B cell (primary cell): ENCODE results near the gene CAV1. TPM values are rescaled to one million over a fixed set of nuclear protein-coding genes. Genes with fewer than 3 reads are reported as not detected.

Experiments
- ATAC-seq: fragments of 200-7000 bp; cut with Tn5 transposase; one replicate; pipeline ENCODE4 v1.10.0; 2021; ENCODE audit warnings: low read depth, mild to moderate bottlenecking, moderate number of reproducible peaks, moderate library complexity
- CTCF ChIA-PET: fragments of 350-600 bp; sonication (Branson Sonifier 250); formaldehyde crosslinking; loops from one replicate; lab custom pipeline; 2021; ENCODE audit warnings: antibody characterized with exemption, inconsistent platforms; lab: Charles Lee
- POLR2A ChIA-PET: fragments of 350-600 bp; sonication (Branson Sonifier 250); formaldehyde crosslinking; loops from one replicate; lab custom pipeline; 2021; ENCODE audit warnings: antibody characterized with exemption; lab: Charles Lee
- DNase-seq: peaks from one replicate; pipeline ENCODE4 v3.0.0; 2013
- H2AFZ ChIP-seq: 2 replicates; pipeline ENCODE4 v1.6.1; 2012; ENCODE audit warnings: mild to moderate bottlenecking, low read depth, low read length; ENCODE audit not compliant: insufficient read depth, poor library complexity, severe bottlenecking
- H3K27ac ChIP-seq, 2 donors: 1 replicate in 1 of 2; 2 replicates in 1 of 2; pipeline ENCODE4 v1.5.1; 2012 to 2013; ENCODE audit warnings: low read length in 2 of 2, mild to moderate bottlenecking in 2 of 2, moderate library complexity in 1 of 2
- H3K27me3 ChIP-seq, 4 experiments: fragments of 200-600 bp in 1 of 4; sonication (generic) in 1 of 4; replicated peaks in 1 of 4; 1 replicate in 2 of 4; 2 replicates in 2 of 4; pipeline versions ENCODE4 v1.6.1 to v1.7.0; 2013 to 2016; ENCODE audit warnings: low read length in 3 of 4, mild to moderate bottlenecking in 2 of 4, mixed read lengths in 1 of 4, moderate library complexity in 1 of 4; ENCODE audit not compliant: insufficient read depth in 4 of 4, control insufficient read depth in 3 of 4; ENCODE audit errors: control extremely low read depth in 1 of 4
- H3K36me3 ChIP-seq, 2 experiments: replicated peaks in 1 of 2; 1 replicate in 1 of 2; 2 replicates in 1 of 2; pipeline versions ENCODE4 v1.6.1 to v1.7.1; 2013; ENCODE audit warnings: low read length in 1 of 2; ENCODE audit not compliant: insufficient read depth in 2 of 2, control insufficient read depth in 1 of 2; ENCODE audit errors: control extremely low read depth in 1 of 2, extremely low read depth in 1 of 2
- H3K4me1 ChIP-seq, 2 donors: fragments of 200-600 bp in 1 of 2; sonication (generic) in 1 of 2; 1 replicate in 1 of 2; 2 replicates in 1 of 2; pipeline versions ENCODE4 v1.5.1 to v1.6.1; 2013 to 2017; ENCODE audit warnings: low read length in 2 of 2; ENCODE audit not compliant: control insufficient read depth in 2 of 2, insufficient read depth in 2 of 2
- H3K4me2 ChIP-seq: replicated peaks from 2 replicates; pipeline ENCODE3; 2012; ENCODE audit warnings: mild to moderate bottlenecking, low read depth, low read length; ENCODE audit not compliant: poor library complexity, severe bottlenecking
- H3K4me3 ChIP-seq, 5 experiments: fragments of 200-600 bp in 1 of 5; sonication (generic) in 1 of 5; 1 replicate in 3 of 5; 2 replicates in 2 of 5; pipeline versions ENCODE4 v1.5.1 to v1.7.0; 2011 to 2016; ENCODE audit warnings: low read length in 4 of 5, mild to moderate bottlenecking in 4 of 5, low read depth in 2 of 5, control low read depth in 1 of 5, moderate library complexity in 1 of 5; ENCODE audit not compliant: insufficient read depth in 1 of 5; ENCODE audit errors: control extremely low read depth in 1 of 5, extremely low read depth in 1 of 5
- H3K79me2 ChIP-seq: fragments of 200-600 bp; sonication (generic); one replicate; pipeline ENCODE4 v1.6.0; 2016; ENCODE audit warnings: low read length; ENCODE audit not compliant: control insufficient read depth, insufficient read depth
- H3K9ac ChIP-seq: fragments of 200-600 bp; sonication (generic); 2 replicates; pipeline ENCODE4 v1.6.1; 2017; ENCODE audit warnings: mild to moderate bottlenecking, low read length, moderate library complexity
- H3K9me3 ChIP-seq, 3 donors: one replicate each; pipeline versions ENCODE4 v1.6.1 to v1.7.1; 2013; ENCODE audit warnings: low read length in 2 of 3; ENCODE audit not compliant: control insufficient read depth in 2 of 3, insufficient read depth in 1 of 3; ENCODE audit errors: control extremely low read depth in 1 of 3
- H4K20me1 ChIP-seq: 2 replicates; pipeline ENCODE4 v1.6.0; 2012; ENCODE audit warnings: mild to moderate bottlenecking, low read length; ENCODE audit not compliant: insufficient read depth, control insufficient read depth, poor library complexity, severe bottlenecking
- H3K27ac Mint-ChIP-seq: one replicate; pipeline ENCODE4 v1.8.0; 2021; ENCODE audit warnings: mixed read lengths
- H3K27me3 Mint-ChIP-seq: one replicate; pipeline ENCODE4 v1.8.0; 2021; ENCODE audit warnings: mixed read lengths
- H3K4me1 Mint-ChIP-seq: one replicate; pipeline ENCODE4 v1.8.0; 2021; ENCODE audit warnings: mixed read lengths
- H3K4me3 Mint-ChIP-seq: one replicate; pipeline ENCODE4 v1.8.0; 2021; ENCODE audit warnings: mixed read lengths
- H3K9me3 Mint-ChIP-seq: one replicate; pipeline ENCODE4 v1.8.0; 2022; ENCODE audit warnings: mixed read lengths; ENCODE audit not compliant: insufficient read depth
- EZH2 ChIP-seq: IDR thresholded peaks from 2 replicates; pipeline ENCODE4 v1.6.1; 2012; ENCODE audit warnings: borderline replicate concordance, low read depth, mild to moderate bottlenecking, moderate library complexity, low read length; ENCODE audit not compliant: insufficient read depth, poor library complexity, severe bottlenecking
- WGBS: methylation state at CpG from one replicate; pipeline ENCODE4 v1.1.5; 2013; ENCODE audit warnings: missing lambda C conversion rate; ENCODE audit not compliant: insufficient coverage; 5-methylcytosine and 5-hydroxymethylcytosine counted together
- intact Hi-C: fragments of 100-400 bp; cut with micrococcal nuclease; formaldehyde crosslinking; loops from one replicate; pipeline ENCODE4 v1.10.0; 2022
- polyA plus RNA-seq: library from polyadenylated mRNA; depleted of rRNA; stranded (reverse); fragments of >200 nt; gene quantifications from 2 replicates; pipeline ENCODE4 v1.2.3, GENCODE V29; 2012
- total RNA-seq, 2 donors: library from RNA; stranded (reverse); fragments of 120-200 nt in 1 of 2; gene quantifications; 1 replicate in 1 of 2; 2 replicates in 1 of 2; pipeline versions ENCODE4 v1.2.3 to v1.2.4, GENCODE V29; 2013 to 2022
- TF ChIP-seq, protein P1 (sequence below): fragments of 200-600 bp; IDR thresholded peaks from one replicate; pipeline ENCODE4 v1.8.0; 2022; ENCODE audit warnings: antibody characterized with exemption, mild to moderate bottlenecking

CAV1 gene
- total and polyA plus RNA-seq, 2 donors (not counting 1 experiment from before 2014, with no cell fraction given) = 0.95 to 1.9 TPM

DNA sequence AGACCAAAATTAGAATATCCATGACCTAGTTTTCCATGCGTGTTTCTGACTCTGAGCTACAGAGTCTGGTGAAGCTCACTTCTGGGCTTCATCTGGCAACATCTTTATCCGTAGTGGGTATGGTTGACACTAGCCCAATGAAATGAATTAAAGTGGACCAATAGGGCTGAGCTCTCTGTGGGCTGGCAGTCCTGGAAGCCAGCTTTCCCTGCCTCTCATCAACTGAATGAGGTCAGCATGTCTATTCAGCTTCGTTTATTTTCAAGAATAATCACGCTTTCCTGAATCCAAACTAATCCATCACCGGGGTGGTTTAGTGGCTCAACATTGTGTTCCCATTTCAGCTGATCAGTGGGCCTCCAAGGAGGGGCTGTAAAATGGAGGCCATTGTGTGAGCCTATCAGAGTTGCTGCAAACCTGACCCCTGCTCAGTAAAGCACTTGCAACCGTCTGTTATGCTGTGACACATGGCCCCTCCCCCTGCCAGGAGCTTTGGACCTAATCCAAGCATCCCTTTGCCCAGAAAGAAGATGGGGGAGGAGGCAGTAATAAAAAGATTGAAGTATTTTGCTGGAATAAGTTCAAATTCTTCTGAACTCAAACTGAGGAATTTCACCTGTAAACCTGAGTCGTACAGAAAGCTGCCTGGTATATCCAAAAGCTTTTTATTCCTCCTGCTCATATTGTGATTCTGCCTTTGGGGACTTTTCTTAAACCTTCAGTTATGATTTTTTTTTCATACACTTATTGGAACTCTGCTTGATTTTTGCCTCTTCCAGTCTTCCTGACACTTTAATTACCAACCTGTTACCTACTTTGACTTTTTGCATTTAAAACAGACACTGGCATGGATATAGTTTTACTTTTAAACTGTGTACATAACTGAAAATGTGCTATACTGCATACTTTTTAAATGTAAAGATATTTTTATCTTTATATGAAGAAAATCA lies 35.5 kb downstream of the CAV1 start:
- peaks cover 4% of the 10 kb centered on the region for H3K9me3 Mint-ChIP-seq
- Histone ChIP-seq H4K20me1 (no peaks in the 10 kb centered on the region), H3K36me3 (no peaks in the 10 kb centered on the region), H2AFZ (no peak overlapping the region), H3K9me3 (peaks cover 0 to 6% (median 3%) of the 10 kb centered on the region in 3 donors), H3K27ac (no peak overlapping the region), H3K9ac (no peak overlapping the region), H3K27me3 (peaks cover 0 to 12% (median 3%) of the 10 kb centered on the region in 4 experiments), H3K4me3 (no peak overlapping the region), H3K4me1 (peaks cover 2 to 4% of the 10 kb centered on the region in 2 donors), H3K79me2 (no peaks in the 10 kb centered on the region), H3K4me2 (no peak overlapping the region)
- TF ChIP-seq EZH2 = no peak
- TF ChIP-seq, protein P1, sequence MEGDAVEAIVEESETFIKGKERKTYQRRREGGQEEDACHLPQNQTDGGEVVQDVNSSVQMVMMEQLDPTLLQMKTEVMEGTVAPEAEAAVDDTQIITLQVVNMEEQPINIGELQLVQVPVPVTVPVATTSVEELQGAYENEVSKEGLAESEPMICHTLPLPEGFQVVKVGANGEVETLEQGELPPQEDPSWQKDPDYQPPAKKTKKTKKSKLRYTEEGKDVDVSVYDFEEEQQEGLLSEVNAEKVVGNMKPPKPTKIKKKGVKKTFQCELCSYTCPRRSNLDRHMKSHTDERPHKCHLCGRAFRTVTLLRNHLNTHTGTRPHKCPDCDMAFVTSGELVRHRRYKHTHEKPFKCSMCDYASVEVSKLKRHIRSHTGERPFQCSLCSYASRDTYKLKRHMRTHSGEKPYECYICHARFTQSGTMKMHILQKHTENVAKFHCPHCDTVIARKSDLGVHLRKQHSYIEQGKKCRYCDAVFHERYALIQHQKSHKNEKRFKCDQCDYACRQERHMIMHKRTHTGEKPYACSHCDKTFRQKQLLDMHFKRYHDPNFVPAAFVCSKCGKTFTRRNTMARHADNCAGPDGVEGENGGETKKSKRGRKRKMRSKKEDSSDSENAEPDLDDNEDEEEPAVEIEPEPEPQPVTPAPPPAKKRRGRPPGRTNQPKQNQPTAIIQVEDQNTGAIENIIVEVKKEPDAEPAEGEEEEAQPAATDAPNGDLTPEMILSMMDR = no peak
- H3K27ac Mint-ChIP-seq = no peak overlapping the region
- POLR2A ChIA-PET = no interaction called here
- 100% methylated on average over 3 of the region's 7 CpGs for WGBS
- DNase-seq (no peak), ATAC-seq (no peak)
- CTCF ChIA-PET = interaction anchor here (1.5 to 4.9 kb wide), 3 partner anchors 13 to 34 kb away, joined by 3 to 16 read pairs (median 7); no protein-coding TSS in a partner anchor
- intact Hi-C loops = loop anchor here (5.0 kb wide), 1 partner anchor 33 kb away; the partner anchor contains the start of gene CAV1
- H3K4me1 Mint-ChIP-seq = peaks cover 7% of the 10 kb centered on the region
- peaks cover 39% of the 10 kb centered on the region for H3K27me3 Mint-ChIP-seq
- no peak overlapping the region for H3K4me3 Mint-ChIP-seq
